Right forelimb (tissue), 1 donor: ENCODE results near the gene OXCT1.
"Not testable (repeated sequence)": the region's sequence is repeated elsewhere in the genome, so short reads cannot be mapped to it uniquely, and the experiment has no call there.

ENCODE experiments used
- DNase-seq: peaks from one replicate; pipeline ENCODE4 v3.0.0-alpha.2; 2018

The OXCT1 gene

GRCh38 chr5:41770799-41771198, 99.4 kb downstream of the OXCT1 start:
- no peak for DNase-seq

DNA sequence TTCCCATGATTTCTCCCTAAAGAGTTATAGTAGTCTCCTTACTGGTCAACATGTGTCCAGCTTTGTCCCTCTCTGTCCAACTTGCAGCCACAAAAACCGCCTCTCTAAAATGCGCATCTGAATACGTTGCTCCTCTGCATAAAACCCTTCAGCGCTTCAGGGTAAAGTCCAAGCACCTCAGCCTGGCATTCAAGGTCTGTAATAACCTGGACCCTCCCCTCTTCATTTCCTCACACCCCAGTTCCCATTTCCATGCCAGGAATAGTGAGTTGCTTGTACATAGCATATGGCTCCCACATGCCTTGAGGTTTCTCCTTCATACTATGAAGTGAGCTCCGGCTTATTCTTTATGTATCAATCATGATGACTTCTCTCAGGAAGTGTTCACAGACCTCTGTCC, 101.5 kb downstream of the OXCT1 start:
- DNase-seq, result no peak

GRCh38 chr5:41764650-41765049, 105.6 kb downstream of the OXCT1 start:
- no peak for DNase-seq

- no peak for DNase-seq
These were observed 106.7 kb downstream of the OXCT1 start for GRCh38 chr5:41763574-41763973.

DNA sequence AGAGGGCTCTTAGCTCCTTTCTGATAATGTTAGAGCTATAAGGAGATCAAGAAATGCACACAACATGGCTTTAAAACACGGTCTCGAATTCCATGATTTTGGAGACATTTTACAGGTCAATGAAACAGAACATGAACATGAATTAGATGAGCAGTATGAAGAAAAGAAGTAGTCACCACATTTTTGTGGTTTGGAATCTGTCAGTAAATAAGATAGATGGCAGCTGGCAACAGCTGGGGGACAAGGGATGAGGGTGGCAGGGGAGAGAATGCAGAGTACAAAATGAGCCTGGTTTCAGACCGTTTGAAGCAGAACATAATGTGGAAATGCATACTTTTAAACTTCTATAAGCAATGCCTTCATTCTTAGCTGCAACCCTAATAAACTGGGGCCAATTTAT, 107.1 kb downstream of the OXCT1 start:
- no peak for DNase-seq

DNA sequence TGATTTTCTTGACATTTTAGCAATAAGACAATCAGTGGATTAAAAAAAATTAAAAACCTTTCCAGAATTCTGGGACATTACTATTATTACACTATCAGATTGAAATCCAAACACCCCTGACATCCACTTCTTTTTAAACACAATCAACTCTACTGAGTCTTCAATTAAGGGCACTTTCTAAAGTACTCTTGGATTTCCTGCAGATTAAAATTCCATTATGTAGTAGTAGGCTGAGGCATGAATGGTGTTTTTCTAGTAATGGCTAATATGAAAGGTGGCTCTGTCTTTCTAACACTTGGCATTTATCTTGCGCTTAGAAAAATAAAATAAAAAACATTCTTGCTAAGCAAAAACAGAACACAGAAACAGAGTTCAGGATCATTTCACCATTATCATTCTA, 107.8 kb downstream of the OXCT1 start:
- DNase-seq, result no peak

DNA sequence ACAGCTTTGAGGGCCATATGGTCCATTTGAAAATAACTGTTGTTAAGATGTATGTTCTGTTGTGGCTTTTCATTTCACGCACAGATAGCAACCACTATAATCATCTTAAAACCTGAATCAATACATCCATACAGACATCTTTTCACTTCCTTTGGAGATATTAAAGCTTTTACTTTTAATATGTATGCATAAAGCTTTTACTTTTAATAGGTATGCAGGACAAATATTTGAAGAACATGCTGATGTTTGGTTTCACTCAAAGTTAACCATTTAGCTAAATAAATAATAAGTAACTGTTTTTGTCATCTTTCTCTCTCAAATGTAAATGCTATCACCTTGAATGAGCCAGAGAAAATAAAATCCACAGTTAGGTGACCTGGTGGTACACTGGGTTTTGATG, 108.6 kb downstream of the OXCT1 start:
- no peak for DNase-seq

DNA sequence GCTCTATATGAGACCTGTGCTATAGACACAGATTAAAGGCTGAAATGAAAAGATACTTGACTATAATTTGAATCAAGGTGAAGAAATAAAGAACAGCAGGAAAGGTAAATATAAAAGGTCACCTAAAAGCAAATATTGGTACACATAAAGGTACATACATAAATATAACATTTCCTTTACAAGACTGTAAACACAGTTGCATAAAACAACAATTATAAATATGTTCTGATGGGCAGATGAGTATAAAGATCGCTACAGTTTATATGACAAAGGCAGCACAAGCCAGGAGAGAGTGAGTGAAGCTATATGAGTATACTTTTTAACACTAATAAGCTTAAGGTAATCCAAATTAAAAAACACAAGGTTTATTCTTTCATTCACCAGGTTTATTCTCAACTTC, 114.5 kb downstream of the OXCT1 start:
- no peak for DNase-seq

DNA sequence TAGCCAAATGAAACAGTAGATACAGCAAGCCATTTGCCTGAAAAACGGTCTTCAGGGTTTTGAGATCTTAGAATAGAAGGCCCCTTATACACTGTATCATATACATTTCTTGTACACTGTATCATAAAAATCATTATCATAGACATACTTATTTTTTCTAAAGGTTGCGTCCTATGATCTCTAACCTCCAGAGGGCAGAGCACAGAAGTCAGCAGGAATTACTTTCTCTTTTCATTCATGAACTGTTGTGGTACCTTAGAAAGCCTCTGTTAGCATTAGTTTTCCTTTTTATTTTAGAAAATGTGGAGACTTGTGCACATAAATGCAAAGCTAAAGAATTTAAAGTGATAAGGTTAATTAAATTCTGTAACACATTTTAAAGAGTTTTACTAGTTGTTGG, 115.4 kb downstream of the OXCT1 start:
- no peak for DNase-seq

- no peak for DNase-seq
These were observed 118.4 kb downstream of the OXCT1 start for GRCh38 chr5:41751867-41752266.

GRCh38 chr5:41748631-41749030, 121.6 kb downstream of the OXCT1 start:
- DNase-seq, result no peak

DNA sequence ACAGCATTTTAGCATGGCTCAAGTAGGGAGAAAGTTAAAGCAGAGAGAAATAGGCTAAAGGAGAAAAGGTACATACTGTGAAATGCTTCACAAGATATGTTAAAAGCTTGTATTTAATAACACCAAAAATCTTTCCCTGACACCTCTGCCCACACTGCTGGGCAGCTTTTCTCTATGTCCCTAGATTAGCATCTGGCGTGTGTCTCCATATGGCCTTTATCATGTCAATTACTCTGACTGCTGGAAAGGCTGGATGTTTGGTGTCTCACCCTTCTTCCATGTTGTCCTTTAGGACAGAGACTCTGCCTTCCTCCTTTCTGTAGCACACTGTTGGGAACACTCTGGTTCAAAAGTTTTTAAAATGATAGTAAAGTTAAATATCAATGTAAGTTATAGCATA, 122.5 kb downstream of the OXCT1 start:
- DNase-seq, result no peak

GRCh38 chr5:41747301-41747700, 122.9 kb downstream of the OXCT1 start:
- no peak for DNase-seq

GRCh38 chr5:41742608-41743007, 127.6 kb downstream of the OXCT1 start:
- DNase-seq, result not testable (repeated sequence)

GRCh38 chr5:41738710-41739354, 131.4 kb downstream of the OXCT1 start:
- DNase-seq, result no peak

GRCh38 chr5:41736641-41737040, 133.6 kb downstream of the OXCT1 start:
- DNase-seq, result no peak

- no peak for DNase-seq
These were observed 135.0 kb downstream of the OXCT1 start for GRCh38 chr5:41735213-41735612.

DNA sequence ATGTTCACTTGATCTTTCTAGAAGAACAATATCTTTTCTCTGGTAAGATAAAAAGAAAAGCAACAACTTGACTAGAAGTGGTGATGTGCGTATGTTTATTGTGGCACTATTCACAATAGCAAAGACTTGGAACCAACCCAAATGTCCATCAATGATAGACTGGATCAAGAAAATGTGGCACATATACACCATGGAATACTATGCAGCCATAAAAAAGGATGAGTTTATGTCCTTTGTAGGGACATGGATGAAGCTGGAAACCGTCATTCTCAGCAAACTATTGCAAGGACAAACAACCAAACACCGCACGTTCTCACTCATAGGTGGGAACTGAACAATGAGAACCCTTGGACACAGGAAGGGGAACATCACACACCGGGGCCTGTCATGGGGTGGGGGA, 140.8 kb downstream of the OXCT1 start:
- DNase-seq, result not testable (repeated sequence)

GRCh38 chr5:41728281-41728680, 141.9 kb downstream of the OXCT1 start:
- no peak for DNase-seq

DNA sequence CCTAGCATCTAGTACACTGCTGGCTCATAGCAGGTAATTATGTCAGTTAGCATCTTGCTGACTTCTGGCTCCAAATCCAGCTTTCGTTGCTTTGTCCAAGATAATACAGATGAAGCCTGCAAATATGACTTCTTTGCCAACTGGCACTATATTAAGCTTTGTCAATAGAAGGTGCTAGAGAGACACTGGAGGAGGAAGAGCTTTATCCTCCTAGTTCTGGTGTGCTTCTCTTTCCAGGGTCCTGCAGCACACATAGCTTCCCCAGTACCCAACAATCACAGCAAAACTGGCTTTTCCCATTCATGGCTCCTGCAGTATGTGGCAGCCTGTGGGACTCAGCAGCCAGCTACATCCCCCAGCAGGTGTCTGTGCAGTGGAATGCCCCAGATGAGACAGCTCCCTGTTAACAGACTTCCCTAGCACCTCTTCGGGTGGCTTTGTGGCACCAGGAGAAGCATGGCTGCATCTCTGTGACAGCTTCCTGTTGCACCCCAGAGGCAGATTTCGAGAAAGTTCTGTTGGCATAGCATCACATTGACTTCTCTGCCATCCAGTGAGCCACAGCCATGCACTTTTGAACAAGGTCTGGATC, 147.8 kb downstream of the OXCT1 start:
- DNase-seq, result no peak

DNA sequence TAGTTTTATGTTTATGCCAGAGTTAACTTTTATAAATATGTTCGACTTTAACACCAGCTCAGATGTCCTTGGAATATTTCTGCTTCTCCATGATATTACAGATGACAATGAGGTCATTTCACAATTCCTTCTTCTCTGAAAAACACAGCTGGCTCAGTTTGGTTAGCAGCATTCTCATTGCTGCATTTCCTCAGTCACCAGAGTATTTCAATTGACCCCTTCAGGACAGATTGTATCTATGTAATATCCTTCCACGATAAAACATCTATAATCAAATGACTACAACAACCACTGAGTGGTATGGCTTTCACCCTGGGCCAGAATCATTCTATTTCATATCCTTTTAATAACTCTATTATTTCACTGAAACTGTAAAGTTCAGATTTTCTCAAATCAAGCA, 148.7 kb downstream of the OXCT1 start:
- DNase-seq, result no peak

DNA sequence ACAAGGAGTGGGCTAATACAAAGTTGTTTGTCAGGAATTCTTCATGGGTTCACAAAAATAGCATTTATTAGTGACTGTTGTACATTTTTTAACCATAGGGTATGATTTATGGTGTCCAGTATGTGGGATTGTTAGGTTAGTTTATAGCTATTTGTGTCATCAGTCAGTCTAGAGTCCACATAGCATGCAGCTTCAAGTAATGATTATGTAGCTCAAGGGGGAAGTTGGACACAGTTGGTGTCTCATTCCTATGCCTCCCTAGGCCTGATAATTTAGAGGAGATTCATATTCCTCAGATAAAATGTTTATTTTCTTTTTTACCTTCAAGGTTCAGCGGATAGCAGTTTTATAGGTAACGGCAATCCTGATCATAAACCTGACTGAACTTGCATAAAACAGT, 153.8 kb downstream of the OXCT1 start:
- DNase-seq, result no peak

- not testable (repeated sequence) for DNase-seq
These were observed 155.8 kb downstream of the OXCT1 start for GRCh38 chr5:41714446-41714845.

GRCh38 chr5:41708604-41708940, 161.7 kb downstream of the OXCT1 start:
- no peak for DNase-seq

DNA sequence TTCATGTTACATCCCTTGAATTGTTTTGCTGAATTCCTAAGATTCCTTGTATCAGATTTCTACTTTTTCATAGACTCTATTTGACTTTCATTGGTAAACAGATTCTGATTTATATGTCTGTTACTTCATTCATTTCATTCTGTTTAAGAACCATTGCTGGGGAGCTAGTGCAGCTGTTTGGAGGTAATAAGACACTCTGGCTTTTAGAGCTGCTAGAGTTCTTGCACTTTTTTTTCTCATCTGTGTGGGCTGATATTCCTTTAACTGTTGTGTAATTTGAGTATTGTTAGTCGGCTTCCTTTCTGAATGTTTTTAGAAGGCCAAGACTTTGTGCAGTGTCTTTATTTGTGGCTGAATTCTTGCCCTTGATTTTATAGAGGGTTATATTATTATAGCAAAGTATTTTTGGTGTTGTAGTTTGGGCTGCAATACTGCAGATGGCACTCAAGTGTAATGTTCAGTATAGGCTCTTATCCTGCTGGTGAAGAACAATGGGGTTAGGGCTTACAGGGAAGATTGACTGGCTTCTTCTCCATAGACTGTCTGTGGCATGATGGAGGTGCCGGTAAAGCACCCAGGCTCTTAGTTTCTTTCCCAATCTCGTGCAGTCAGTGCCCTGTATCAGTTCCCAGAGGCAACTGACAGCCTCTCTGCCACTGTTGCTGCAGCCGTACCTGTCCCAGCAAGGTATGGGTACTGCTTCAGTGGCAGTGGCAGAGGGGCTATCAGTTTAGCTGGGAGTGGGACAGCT, 162.2 kb downstream of the OXCT1 start:
- no peak for DNase-seq
